ENCODE measurements around the gene LRRC3. TPM values are rescaled to one million over a fixed set of nuclear protein-coding genes. Genes with fewer than 3 reads are reported as not detected.
"Not testable (repeated sequence)": the region's sequence is repeated elsewhere in the genome, so short reads cannot be mapped to it uniquely, and the experiment has no call there.

The LRRC3 gene
- polyA plus RNA-seq, 3 donors: 4.1 to 6.0 (median 5.8) TPM

DNA sequence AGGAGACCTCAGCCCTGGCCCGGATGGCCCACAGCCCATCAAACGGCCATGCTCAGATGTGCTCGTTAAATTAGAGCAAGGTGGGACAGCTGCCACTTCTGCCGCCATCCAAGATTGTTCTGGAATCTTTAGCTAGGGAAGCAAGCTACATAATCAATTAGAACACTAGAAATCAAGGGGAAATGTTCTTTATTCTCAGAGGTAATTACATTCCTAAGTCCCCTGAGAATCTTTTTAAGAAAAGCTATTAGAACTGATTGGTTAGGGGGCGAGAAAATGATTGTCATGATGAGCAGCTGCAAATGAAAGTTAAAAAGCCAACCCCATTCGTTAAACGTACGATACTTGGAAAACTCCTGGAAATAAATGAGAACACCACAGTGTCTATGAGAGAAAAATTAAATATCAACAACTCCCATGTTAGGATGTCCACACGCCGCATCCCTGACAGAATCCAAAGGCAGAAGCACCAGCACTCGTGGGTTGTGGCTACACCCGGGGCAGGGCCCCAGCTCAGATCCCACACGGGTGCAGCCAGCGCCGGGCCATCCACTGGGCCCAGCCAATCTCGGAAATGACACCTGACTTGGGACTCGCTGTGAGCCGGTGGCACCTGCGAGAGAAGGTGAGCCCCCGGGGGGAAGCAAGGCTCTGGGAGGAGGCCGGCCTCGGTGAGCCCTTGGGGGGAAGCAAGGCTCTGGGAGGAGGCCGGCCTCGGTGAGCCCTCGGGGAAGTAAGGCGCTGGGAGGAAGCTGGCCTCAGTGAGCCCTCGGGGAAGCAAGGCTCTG, 47.1 kb downstream of the LRRC3 start:
- DNase-seq (ENCODE audit: extremely low read depth in 1 of 11, low read depth in 9 of 11, low spot score in 4 of 11): no peak

DNA sequence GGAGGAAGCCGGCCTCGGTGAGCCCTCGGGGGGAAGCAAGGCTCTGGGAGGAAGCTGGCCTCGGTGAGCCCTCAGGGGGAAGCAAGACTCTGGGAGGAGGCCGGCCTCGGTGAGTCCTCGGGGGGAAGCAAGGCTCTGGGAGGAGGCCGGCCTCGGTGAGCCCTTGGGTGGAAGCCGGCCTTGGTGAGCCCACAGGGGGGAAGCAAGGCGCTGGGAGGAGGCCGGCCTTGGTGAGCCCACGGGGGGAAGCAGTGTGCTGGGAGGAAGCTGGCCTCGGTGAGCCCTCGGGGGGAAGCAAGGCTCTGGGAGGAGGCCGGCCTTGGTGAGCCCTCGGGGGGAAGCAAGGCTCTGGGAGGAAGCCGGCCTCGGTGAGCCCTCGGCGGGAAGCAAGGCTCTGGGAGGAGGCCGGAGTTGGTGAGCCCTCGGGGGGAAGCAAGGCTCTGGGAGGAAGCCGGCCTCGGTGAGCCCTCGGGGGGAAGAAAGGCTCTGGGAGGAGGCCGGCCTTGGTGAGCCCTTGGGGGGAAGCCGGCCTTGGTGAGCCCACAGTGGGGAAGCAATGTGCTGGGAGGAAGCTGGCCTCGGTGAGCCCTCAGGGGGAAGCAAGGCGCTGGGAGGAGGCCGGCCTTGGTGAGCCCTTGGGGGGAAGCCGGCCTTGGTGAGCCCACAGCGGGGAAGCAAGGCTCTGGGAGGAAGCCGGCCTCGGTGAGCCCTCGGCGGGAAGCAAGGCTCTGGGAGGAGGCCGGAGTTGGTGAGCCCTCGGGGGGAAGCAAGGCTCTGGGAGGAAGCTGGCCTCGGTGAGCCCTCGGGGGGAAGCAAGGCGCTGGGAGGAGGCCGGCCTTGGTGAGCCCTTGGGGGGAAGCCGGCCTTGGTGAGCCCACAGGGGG, 47.9 kb downstream of the LRRC3 start:
- DNase-seq (ENCODE audit: extremely low read depth in 1 of 11, low read depth in 9 of 11, low spot score in 4 of 11): not testable (repeated sequence)

DNA sequence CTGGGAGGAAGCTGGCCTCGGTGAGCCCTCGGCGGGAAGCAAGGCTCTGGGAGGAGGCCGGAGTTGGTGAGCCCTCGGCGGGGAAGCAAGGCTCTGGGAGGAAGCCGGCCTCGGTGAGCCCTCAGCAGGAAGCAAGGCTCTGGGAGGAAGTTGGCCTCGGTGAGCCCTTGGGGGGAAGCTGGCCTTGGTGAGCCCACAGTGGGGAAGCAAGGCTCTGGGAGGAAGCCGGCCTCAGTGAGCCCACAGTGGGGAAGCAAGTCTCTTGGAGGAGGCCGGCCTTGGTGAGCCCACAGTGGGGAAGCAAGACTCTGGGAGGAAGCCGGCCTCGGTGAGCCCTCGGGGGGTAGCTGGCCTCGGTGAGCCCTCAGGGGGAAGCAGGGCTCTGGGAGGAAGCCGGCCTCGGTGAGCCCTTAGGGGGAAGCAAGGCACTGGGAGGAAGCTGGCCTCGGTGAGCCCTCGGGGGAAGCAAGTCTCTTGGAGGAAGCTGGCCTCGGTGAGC, 48.6 kb downstream of the LRRC3 start:
- no peak for DNase-seq (ENCODE audit: extremely low read depth in 1 of 11, low read depth in 9 of 11, low spot score in 4 of 11)

DNA sequence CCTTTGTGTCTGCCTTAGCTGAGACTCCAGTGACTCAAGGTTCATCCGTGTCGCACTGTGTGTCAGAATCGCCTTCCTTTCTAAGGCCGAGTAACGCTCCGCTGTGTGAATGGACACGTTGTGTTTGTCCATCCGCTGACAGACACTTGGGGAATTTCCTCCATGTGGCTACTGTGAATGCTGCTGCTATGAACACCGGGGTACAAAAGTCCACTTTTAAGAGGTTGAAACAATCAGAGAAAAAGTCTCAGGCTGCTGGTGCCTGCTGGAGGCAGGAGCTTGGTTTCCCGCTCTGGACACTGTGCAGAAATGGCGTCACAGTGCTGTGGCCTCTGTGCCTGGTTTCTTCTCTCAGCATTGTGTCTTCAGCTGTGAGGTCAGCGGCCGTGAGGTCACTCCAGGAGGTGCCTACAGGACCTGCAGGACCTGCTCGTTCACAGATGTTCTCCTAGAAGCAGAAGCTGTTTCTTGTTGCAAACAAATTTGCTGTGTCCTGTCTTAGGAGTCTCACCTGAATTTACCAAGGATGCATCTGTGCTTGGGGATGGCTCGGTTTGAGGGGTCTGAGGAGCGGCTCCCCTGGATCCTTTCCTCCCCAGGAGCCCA, 50.5 kb downstream of the LRRC3 start:
- DNase-seq (ENCODE audit: extremely low read depth in 1 of 11, low read depth in 9 of 11, low spot score in 4 of 11): no peak

DNA sequence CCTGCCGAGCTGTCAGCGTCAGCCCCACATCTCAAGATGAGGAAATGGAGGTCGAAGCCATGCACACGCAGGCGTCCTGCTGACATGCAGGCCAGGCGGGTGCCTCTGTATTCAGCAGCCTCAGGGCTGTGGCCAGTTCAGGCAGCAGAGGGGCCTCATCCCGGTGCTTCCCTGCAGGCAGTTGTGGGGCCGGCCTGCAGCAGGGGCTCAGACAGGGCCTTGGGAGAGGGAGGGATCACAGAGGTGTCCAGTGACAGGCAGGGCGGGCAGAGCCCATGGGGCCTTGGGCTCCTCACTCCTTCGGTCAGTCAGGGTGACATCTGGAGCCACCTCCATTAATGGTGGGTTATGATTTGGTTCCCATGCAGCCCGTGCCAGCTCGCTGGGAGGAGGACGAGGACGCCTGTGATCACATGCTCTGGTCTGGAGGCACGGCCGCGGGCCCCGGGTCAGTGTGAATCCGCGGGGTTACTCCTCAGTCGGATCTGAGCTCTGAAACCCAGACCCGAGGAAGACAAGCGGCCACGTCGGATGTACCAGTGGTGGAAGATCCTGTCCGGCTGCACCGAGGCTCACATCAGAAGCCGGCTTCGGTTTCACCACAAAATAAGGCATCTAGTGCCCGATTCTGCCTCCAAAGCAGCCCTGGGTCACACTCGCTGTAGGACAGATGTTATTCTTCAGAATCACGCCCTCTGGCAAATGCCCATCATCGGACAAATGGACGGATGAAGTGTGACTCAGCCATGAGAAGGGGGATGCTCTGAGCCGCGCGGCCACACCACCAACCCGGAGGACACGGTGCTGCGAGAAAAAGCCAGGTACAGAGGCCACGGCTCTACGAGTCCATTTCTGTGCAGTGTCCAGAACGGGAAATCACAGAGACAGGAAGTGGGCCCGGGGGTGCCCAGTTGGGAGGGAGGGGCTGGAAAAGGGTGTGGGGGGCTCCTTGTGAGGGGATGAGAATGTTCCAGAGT, 51.3 kb downstream of the LRRC3 start:
- DNase-seq (ENCODE audit: extremely low read depth in 1 of 11, low read depth in 9 of 11, low spot score in 4 of 11): no peak

DNA sequence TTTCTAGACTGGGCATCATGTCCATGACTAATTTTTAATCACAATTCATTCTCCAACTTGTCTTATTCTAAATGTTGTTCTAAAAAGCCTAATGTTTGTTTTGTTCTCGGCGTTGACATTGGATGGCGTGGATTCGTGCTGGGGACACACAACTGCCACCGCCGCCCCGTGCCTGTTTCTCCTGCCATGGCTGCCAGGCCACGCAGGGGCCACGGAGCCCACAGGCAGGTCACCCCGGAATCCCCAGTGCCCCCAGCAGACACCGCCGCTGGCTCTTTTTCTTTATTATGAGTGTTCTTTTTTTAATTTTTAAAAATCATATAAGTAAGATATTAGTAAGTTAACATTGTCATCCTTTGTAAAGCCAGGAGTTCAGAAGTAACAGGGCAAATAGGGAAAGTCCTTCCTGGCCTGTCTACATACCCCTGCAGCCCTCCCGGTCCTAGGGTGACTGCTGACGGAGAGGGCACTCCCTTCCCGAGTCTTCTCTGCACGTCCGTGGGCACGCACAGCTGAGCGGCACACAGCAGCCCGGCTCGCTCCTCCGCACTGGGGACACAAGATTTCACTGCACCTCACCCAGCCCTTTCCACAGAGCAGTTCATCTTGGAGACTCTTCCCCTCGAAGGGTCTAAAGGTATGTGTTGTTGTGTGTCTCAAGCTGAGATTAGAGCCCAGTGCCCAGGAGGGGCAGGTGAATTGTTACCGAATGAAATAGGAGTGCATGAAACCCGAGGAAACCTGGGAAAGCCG, 52.5 kb downstream of the LRRC3 start:
- no peak for DNase-seq (ENCODE audit: extremely low read depth in 1 of 11, low read depth in 9 of 11, low spot score in 4 of 11)

DNA sequence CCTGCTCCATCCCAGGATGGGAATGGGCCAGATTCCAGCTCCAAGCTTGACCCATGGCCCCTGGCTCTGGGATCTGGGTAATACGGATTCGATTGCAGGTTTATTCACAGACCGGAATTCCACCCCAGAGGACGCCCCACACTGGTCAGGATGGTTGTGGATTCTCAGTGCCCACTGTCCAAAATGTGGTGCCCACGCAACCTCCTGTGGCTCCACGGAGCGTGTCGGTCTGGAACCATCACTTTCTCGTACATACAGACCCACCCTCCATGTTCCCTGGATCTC, 53.1 kb downstream of the LRRC3 start:
- no peak for DNase-seq (ENCODE audit: extremely low read depth in 1 of 11, low read depth in 9 of 11, low spot score in 4 of 11)

DNA sequence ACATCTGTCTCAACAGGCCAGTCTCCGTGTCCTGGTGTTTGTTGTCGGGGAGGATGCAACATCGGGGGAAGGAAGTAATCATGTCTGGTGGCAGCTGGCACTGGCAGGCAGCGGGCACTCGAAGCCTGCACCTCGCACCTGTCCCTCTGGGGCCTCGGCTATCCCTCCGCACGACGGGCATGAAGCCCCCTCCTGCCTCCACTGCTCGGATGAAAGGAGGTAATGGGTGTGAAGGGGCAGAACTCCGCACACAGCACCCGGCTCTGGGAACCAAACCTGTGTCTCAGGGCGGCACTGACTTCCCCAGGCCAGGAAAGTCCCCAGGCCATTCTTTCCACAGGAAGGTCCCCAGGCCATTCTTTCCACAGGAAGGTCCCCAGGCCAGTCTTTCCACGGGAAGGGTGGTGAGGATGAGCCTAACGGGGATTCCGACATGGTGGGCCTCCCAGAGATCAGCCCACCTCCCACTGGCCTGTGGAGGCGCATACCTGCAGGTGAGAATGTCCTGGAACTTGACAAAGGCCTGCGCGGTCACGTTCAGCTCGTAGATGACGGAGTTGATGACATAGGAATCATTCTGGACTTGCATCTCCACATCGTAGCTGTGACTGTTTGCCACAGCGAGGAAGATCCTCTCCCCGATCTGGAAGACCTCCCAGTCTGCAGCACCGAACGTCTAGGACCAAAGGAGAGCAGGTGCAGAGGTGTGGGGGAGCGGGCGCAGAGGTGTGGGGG, 53.6 kb downstream of the LRRC3 start:
- no peak for DNase-seq (ENCODE audit: extremely low read depth in 1 of 11, low read depth in 9 of 11, low spot score in 4 of 11)

DNA sequence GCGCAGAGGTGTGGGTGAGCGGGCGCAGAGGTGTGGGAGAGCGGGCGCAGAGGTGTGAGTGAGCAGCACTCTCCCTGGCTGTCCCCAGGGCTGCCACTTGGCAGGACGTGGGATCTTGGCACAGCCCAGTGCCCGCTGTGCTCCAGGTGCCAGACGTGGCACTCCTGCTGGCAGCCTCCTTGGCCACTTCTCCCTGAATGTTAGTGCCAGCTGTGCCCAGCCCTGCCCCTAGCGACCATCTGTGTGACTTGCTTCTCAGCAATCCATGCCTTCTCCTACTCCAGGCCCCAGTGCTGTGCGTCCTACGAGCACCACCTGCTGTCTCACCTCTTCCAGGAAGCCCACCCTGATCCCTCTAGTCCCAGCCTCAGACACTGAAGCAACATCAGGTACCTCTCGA, 54.2 kb downstream of the LRRC3 start:
- DNase-seq (ENCODE audit: extremely low read depth in 1 of 11, low read depth in 9 of 11, low spot score in 4 of 11): no peak

DNA sequence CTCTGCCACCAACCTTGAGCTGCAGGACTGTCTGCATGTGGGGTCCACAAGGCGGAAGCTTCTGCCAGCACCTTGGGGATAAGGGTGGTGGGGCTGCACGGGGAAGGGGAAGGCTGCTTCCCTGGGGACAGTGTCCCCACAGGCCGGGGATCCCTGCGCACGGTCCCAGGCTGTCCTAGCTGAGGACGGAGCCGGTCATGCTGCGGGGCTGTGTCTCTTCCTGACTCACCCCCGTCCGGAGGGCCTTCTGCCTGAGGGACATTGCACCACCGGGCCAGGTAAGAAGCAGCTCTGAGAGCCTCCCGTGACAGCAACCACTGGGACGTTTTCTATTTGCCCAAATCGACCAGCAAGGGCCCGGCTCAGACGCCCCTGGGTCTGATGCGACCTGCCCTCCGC, 54.8 kb downstream of the LRRC3 start:
- no peak for DNase-seq (ENCODE audit: extremely low read depth in 1 of 11, low read depth in 9 of 11, low spot score in 4 of 11)

DNA sequence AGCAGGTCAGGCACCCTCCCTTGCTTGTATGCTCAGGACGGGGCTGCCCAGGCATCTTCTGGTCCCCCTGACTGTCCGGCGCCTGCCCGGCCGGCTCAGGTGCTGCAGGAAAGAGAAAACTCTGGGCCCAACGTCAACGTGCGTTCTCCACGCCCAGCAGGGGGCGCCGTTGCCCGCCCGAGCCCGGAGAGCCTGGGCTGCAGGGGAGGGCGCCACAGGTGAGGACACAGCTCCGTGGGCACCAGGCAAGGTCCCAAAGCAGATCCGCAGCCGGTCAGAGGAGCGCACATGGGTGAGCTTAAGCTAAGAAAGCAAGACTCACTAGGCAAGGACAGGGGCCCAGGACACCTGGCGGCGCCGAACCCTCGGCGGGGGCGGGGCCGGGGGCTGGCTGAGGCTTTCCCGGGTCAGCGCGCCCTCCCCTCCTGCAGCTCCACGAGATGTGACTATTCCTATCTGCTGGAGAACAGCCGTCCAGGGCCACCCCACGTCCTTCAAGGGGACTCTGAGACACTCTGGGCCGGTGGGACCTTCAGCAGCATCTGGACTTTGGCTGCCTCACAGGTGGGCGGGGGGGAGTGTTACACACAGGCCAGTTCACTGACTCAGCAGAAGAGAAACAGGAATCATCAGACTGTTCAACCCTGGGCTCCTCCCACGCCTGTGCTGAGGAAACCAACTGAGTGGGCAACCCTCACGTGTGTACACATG, 55.4 kb downstream of the LRRC3 start:
- peak; percentile 36 to 72 (median 56) for DNase-seq (ENCODE audit: extremely low read depth in 1 of 11, low read depth in 9 of 11, low spot score in 4 of 11)

DNA sequence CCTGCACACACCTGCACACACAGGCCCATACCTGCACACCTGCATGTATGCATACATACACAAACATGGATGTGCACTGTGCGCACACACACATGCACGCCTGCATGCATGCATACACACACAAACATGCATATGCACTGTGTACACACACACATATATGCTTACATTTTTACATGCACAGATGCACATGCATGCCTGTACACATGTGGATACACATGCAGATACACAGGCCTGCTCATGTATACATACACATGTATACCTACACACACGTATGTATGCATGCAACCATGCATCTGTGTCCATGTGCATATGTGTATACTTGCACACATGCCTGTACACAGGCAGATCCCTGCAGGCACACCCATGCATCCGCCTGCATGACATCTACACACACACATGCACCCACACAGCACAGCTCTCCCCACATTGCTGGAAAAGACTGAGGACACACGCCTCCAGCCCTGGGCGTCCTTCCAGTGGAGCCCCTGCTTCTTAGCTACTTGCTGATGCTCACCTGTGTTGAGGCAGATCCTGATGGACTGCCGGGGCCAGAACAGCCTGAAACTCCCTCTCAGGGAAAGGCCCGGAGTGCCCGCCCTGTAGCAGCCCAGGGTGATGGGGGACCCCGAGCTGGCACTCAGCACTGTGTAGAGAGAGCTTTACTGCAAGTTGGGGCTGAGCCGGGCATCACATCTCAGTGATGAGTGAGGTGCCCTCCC, 56.1 kb downstream of the LRRC3 start:
- DNase-seq (ENCODE audit: extremely low read depth in 1 of 11, low read depth in 9 of 11, low spot score in 4 of 11): no peak
